Measurements from ENCODE around the gene MYCBPAP. TPM values are rescaled to one million over a fixed set of nuclear protein-coding genes. Genes with fewer than 3 reads are reported as not detected.

Gene MYCBPAP
- total and polyA plus RNA-seq, 7 donors, result 0.05 to 0.99 (median 0.27) TPM; not detected in 2

- no peaks in the 10 kb centered on the region for H3K9me3 ChIP-seq
- ATAC-seq, result no peak
- H3K27me3 ChIP-seq (ENCODE audit: insufficient read depth in 3 of 3, low read length in 2 of 3), result peaks cover 0 to 30% (median 2%) of the 10 kb centered on the region in 3 donors
- no peaks in the 10 kb centered on the region for H3K36me3 ChIP-seq (ENCODE audit: insufficient read depth in 1 of 2, low read depth in 1 of 2)
- H3K4me1 ChIP-seq, result peaks cover 14% of the 10 kb centered on the region
- H3K4me3 ChIP-seq, result no peak overlapping the region
- no peak for TF ChIP-seq CTCF (IDR thresholded peaks at IDR 0.05)
- H3K27ac ChIP-seq, result no peak overlapping the region
- no peak for DNase-seq
- WGBS, 3 donors, result 47 to 60% (median 51%) methylated on average over 6 of the region's 6 CpGs
- intact Hi-C loops (cut with DNase I), result no loop called here
These were observed 23.3 kb downstream of the MYCBPAP start for GRCh38 chr17:50531428-50532025.

- ATAC-seq (peak; percentile 34 to 53 (median 38)), DNase-seq (no peak)
- TF ChIP-seq CTCF (IDR thresholded peaks at IDR 0.05), result no peak
- WGBS, 3 donors, result 3 to 8% (median 4%) methylated on average over 19 to 21 of the region's 21 CpGs
- Histone ChIP-seq H3K9me3 (no peaks in the 10 kb centered on the region), H3K4me3 (no peak within 1 kb of the TSS), H3K27me3 (ENCODE audit: insufficient read depth in 3 of 3, low read length in 2 of 3) (peaks cover 0 to 30% (median 2%) of the 10 kb centered on the region in 3 donors), H3K36me3 (ENCODE audit: insufficient read depth in 1 of 2, low read depth in 1 of 2) (no peaks in the 10 kb centered on the region), H3K4me1 (peaks cover 14% of the 10 kb centered on the region), H3K27ac (no peak within 1 kb of the TSS)
- intact Hi-C loops (cut with DNase I), result no loop called here
These were observed 24.3 kb downstream of the MYCBPAP start, which contains the start of gene EPN3 for GRCh38 chr17:50532452-50533024. Gene EPN3, plus strand, starts transcription at chr17:50532735. Its CDS starts 3,822 bp downstream, at chr17:50536557.

GRCh38 chr17:50533185-50533584 lies 24.9 kb downstream of the MYCBPAP start:
- no peak overlapping the region for H3K27ac ChIP-seq
- peak in 2 of 4 donors; percentile 2 to 50 for ATAC-seq

GRCh38 chr17:50533720-50534148 lies 25.5 kb downstream of the MYCBPAP start:
- no peak overlapping the region for H3K27ac ChIP-seq
- DNase-seq, result peak in 1 of 2 donors; percentile 56
- no peak overlapping the region for H3K4me3 ChIP-seq

More at GRCh38 chr17:50533185-50533584, 24.9 kb downstream of the MYCBPAP start:
- H3K4me1 ChIP-seq, result peaks cover 14% of the 10 kb centered on the region
- no peaks in the 10 kb centered on the region for H3K9me3 ChIP-seq
- WGBS, 3 donors, result 28 to 38% (median 29%) methylated on average over 5 of the region's 5 CpGs
- no peak for DNase-seq
- H3K36me3 ChIP-seq (ENCODE audit: insufficient read depth in 1 of 2, low read depth in 1 of 2), result no peaks in the 10 kb centered on the region
- TF ChIP-seq CTCF (IDR thresholded peaks at IDR 0.05), result no peak
- no peak overlapping the region for H3K4me3 ChIP-seq
- intact Hi-C loops (cut with DNase I), result no loop called here
- peaks cover 0 to 30% (median 2%) of the 10 kb centered on the region in 3 donors for H3K27me3 ChIP-seq (ENCODE audit: insufficient read depth in 3 of 3, low read length in 2 of 3)

More at GRCh38 chr17:50533720-50534148, 25.5 kb downstream of the MYCBPAP start:
- H3K9me3 ChIP-seq, result no peaks in the 10 kb centered on the region
- H3K4me1 ChIP-seq, result peaks cover 14% of the 10 kb centered on the region
- 0 to 6% (median 3%) methylated on average over 15 to 17 of the region's 17 CpGs for WGBS, 3 donors
- no peak for TF ChIP-seq CTCF (IDR thresholded peaks at IDR 0.05)
- ATAC-seq, result peak; percentile 35 to 61 (median 48)
- intact Hi-C loops (cut with DNase I), result no loop called here
- peaks cover 0 to 30% (median 2%) of the 10 kb centered on the region in 3 donors for H3K27me3 ChIP-seq (ENCODE audit: insufficient read depth in 3 of 3, low read length in 2 of 3)
- H3K36me3 ChIP-seq (ENCODE audit: insufficient read depth in 1 of 2, low read depth in 1 of 2), result no peaks in the 10 kb centered on the region
